SJCRH30 (cell line): ENCODE data around the gene MTF1. TPM values are rescaled to one million over a fixed set of nuclear protein-coding genes. Genes with fewer than 3 reads are reported as not detected.
A peak's percentile ranks its signal among the peaks of the same experiment; 100 is the strongest.
"Not testable (repeated sequence)": the region's sequence is repeated elsewhere in the genome, so short reads cannot be mapped to it uniquely, and the experiment has no call there.

Source experiments
- DNase-seq, 2 experiments: peaks; one replicate each; pipeline ENCODE4 v3.0.0-alpha.2; 2015 to 2020
- H3K27ac ChIP-seq: fragments of 250-450 bp; sonication (Bioruptor Pico); 2 replicates; pipeline ENCODE4 v1.5.1; 2020; ENCODE audit warnings: mild to moderate bottlenecking, moderate library complexity
- H3K27me3 ChIP-seq: fragments of 250-450 bp; sonication (Bioruptor Pico); 2 replicates; pipeline ENCODE4 v1.5.1; 2020; ENCODE audit warnings: mild to moderate bottlenecking, moderate library complexity
- H3K36me3 ChIP-seq: fragments of 250-450 bp; sonication (Bioruptor Pico); 2 replicates; pipeline ENCODE4 v1.5.1; 2020; ENCODE audit warnings: mild to moderate bottlenecking, moderate library complexity
- H3K4me1 ChIP-seq: fragments of 250-450 bp; sonication (Bioruptor Pico); 2 replicates; pipeline ENCODE4 v1.5.1; 2020; ENCODE audit warnings: mild to moderate bottlenecking, moderate library complexity
- H3K4me3 ChIP-seq: fragments of 250-450 bp; sonication (Bioruptor Pico); 2 replicates; pipeline ENCODE4 v1.5.1; 2020; ENCODE audit warnings: mild to moderate bottlenecking, moderate library complexity
- H3K9me3 ChIP-seq: fragments of 250-450 bp; sonication (Bioruptor Pico); replicated peaks from 2 replicates; pipeline ENCODE4 v1.5.1; 2020; ENCODE audit warnings: mild to moderate bottlenecking, moderate library complexity
- total RNA-seq: library from RNA; depleted of rRNA; stranded (reverse); fragments of >200 nt; shearing (Covaris generic); gene quantifications from 2 replicates; pipeline ENCODE4 v1.2.3, GENCODE V29; 2014; rRNA removed

The MTF1 gene
- total RNA-seq: 4.0 and 4.4 TPM in 2 replicates

- peak; percentile 98 to 99 for DNase-seq
- no peaks in the 10 kb centered on the region for H3K9me3 ChIP-seq
Measured at GRCh38 chr1:37859507-37860345, at the start of gene MTF1. MTF1 (minus strand) TSS chr1:37859592; CDS start chr1:37857658, 1,934 bp downstream.

GRCh38 chr1:37908531-37908930, 49.1 kb upstream of the MTF1 start:
- peak; percentile 51 to 71 for DNase-seq

More at GRCh38 chr1:37859507-37860345, at the start of gene MTF1:
- H3K27me3 ChIP-seq: no peaks in the 10 kb centered on the region
- H3K4me1 ChIP-seq: no peaks in the 10 kb centered on the region; the same call in none of the 2 replicates
- peak within 1 kb of the TSS; percentile 69 for H3K27ac ChIP-seq
- peak within 1 kb of the TSS; percentile 85 for H3K4me3 ChIP-seq
- H3K36me3 ChIP-seq: peaks cover 31% of the 10 kb centered on the region

GRCh38 chr1:37907416-37908125, 48.2 kb upstream of the MTF1 start:
- H3K36me3 ChIP-seq: peaks cover 11% of the 10 kb centered on the region
- not testable (repeated sequence) for H3K27me3 ChIP-seq, DNase-seq

More at GRCh38 chr1:37908531-37908930, 49.1 kb upstream of the MTF1 start:
- not testable (repeated sequence) for H3K27me3 ChIP-seq, H3K9me3 ChIP-seq, H3K4me1 ChIP-seq, H3K4me3 ChIP-seq, H3K27ac ChIP-seq
- peaks cover 11% of the 10 kb centered on the region for H3K36me3 ChIP-seq

GRCh38 chr1:37906591-37906990, 47.2 kb upstream of the MTF1 start:
- H3K27ac ChIP-seq, H3K4me3 ChIP-seq, H3K9me3 ChIP-seq, DNase-seq, H3K4me1 ChIP-seq, H3K27me3 ChIP-seq: not testable (repeated sequence)
- peaks cover 11% of the 10 kb centered on the region for H3K36me3 ChIP-seq

More at GRCh38 chr1:37907416-37908125, 48.2 kb upstream of the MTF1 start:
- H3K9me3 ChIP-seq, H3K27ac ChIP-seq, H3K4me3 ChIP-seq, H3K4me1 ChIP-seq: not testable (repeated sequence)

- peaks cover 6% of the 10 kb centered on the region; the same call in 1 of the 2 replicates for H3K4me1 ChIP-seq
- H3K9me3 ChIP-seq: 0 out of 2 replicates have a peak, but pooled peaks cover 7% of the 10 kb centered on the region
- H3K27me3 ChIP-seq: no peaks in the 10 kb centered on the region
- H3K27ac ChIP-seq: no peak overlapping the region
- DNase-seq: no peak
- H3K36me3 ChIP-seq: peaks cover 13% of the 10 kb centered on the region
- no peak overlapping the region for H3K4me3 ChIP-seq
Measured at GRCh38 chr1:37905727-37906126, 46.3 kb upstream of the MTF1 start.

- H3K9me3 ChIP-seq, H3K4me1 ChIP-seq, DNase-seq, H3K27me3 ChIP-seq, H3K27ac ChIP-seq, H3K4me3 ChIP-seq: not testable (repeated sequence)
- H3K36me3 ChIP-seq: peaks cover 13% of the 10 kb centered on the region
Measured at GRCh38 chr1:37903921-37904320, 44.5 kb upstream of the MTF1 start.

- H3K36me3 ChIP-seq: peaks cover 16% of the 10 kb centered on the region
- H3K4me3 ChIP-seq: no peak overlapping the region
- H3K27me3 ChIP-seq: no peaks in the 10 kb centered on the region
- DNase-seq: no peak
- H3K27ac ChIP-seq: no peak overlapping the region
- H3K9me3 ChIP-seq: 0 out of 2 replicates have a peak, but pooled peaks cover 7% of the 10 kb centered on the region
- H3K4me1 ChIP-seq: 0 out of 2 replicates have a peak, but pooled peaks cover 3% of the 10 kb centered on the region
Measured at GRCh38 chr1:37902983-37903382, 43.6 kb upstream of the MTF1 start.

GRCh38 chr1:37901893-37902225, 42.5 kb upstream of the MTF1 start:
- Histone ChIP-seq H3K9me3 (0 out of 2 replicates have a peak, but pooled peaks cover 7% of the 10 kb centered on the region), H3K36me3 (peaks cover 16% of the 10 kb centered on the region; the same call in 1 of the 2 replicates), H3K27ac (no peak overlapping the region), H3K27me3 (no peaks in the 10 kb centered on the region), H3K4me3 (no peak overlapping the region), H3K4me1 (0 out of 2 replicates have a peak, but pooled peaks cover 3% of the 10 kb centered on the region)
- DNase-seq: no peak

GRCh38 chr1:37901191-37901892, 42.0 kb upstream of the MTF1 start:
- Histone ChIP-seq H3K4me3 (no peak overlapping the region), H3K4me1 (0 out of 2 replicates have a peak, but pooled peaks cover 3% of the 10 kb centered on the region), H3K27me3 (no peaks in the 10 kb centered on the region), H3K27ac (no peak overlapping the region), H3K9me3 (0 out of 2 replicates have a peak, but pooled peaks cover 7% of the 10 kb centered on the region), H3K36me3 (peaks cover 16% of the 10 kb centered on the region; the same call in 1 of the 2 replicates)
- no peak for DNase-seq

- H3K27ac ChIP-seq, H3K4me3 ChIP-seq, H3K36me3 ChIP-seq, H3K9me3 ChIP-seq, H3K4me1 ChIP-seq, H3K27me3 ChIP-seq, DNase-seq: not testable (repeated sequence)
Measured at GRCh38 chr1:37897563-37897962, 38.2 kb upstream of the MTF1 start.

- Histone ChIP-seq H3K36me3 (peaks cover 17% of the 10 kb centered on the region), H3K4me1 (peaks cover under 1% of the 10 kb centered on the region), H3K4me3 (no peak overlapping the region), H3K27me3 (no peaks in the 10 kb centered on the region), H3K27ac (no peak overlapping the region), H3K9me3 (no peaks in the 10 kb centered on the region)
- no peak for DNase-seq
Measured at GRCh38 chr1:37893673-37894072, 34.3 kb upstream of the MTF1 start.

GRCh38 chr1:37892151-37893047, 33.0 kb upstream of the MTF1 start:
- Histone ChIP-seq H3K36me3 (peaks cover 21% of the 10 kb centered on the region), H3K9me3 (no peaks in the 10 kb centered on the region), H3K4me3 (no peak overlapping the region), H3K27ac (no peak overlapping the region), H3K4me1 (peaks cover 10% of the 10 kb centered on the region), H3K27me3 (no peaks in the 10 kb centered on the region)
- no peak for DNase-seq

GRCh38 chr1:37890378-37891014, 31.1 kb upstream of the MTF1 start:
- Histone ChIP-seq H3K27me3 (no peaks in the 10 kb centered on the region), H3K4me1 (peaks cover 10% of the 10 kb centered on the region), H3K9me3 (no peaks in the 10 kb centered on the region), H3K36me3 (peaks cover 37% of the 10 kb centered on the region), H3K27ac (no peak overlapping the region), H3K4me3 (no peak overlapping the region)
- peak in 1 of 2 experiments; percentile 50 for DNase-seq
